ENCODE results near the gene RAN. TPM values are rescaled to one million over a fixed set of nuclear protein-coding genes. Genes with fewer than 3 reads are reported as not detected.

Gene RAN
- total and polyA plus RNA-seq, 9 of the 15 experiments (the other 6 are each of a cell fraction or from before 2014, with no cell fraction given) = 1,687 to 3,820 (median 2,300) TPM

GRCh38 chr12:130870442-130871285 lies 1.2 kb upstream of the RAN start (continued):
- TF ChIP-seq POLR2AphosphoS2 (IDR thresholded peaks at IDR 0.05; ENCODE audit: low read length) = no peak
- TF ChIP-seq MEF2D (tag; conservative IDR thresholded peaks at IDR 0.05; ENCODE audit: low read depth) = no peak
- no peak; the same call in 1 of the 2 replicates for TF ChIP-seq TEAD4 (IDR thresholded peaks at IDR 0.05; ENCODE audit: low read length)
- no peak for TF ChIP-seq TEAD4 (CRISPR knock-in tag; IDR thresholded peaks at IDR 0.05; ENCODE audit: borderline replicate concordance)
- no peak for TF ChIP-seq ELK1 (CRISPR knock-in tag; IDR thresholded peaks at IDR 0.05)
- no peak for TF ChIP-seq PHB2 (IDR thresholded peaks at IDR 0.05; ENCODE audit: low read depth)
- no peak for TF ChIP-seq ILK (tag; IDR thresholded peaks at IDR 0.05; ENCODE audit: borderline replicate concordance, low read depth)
- TF ChIP-seq MAFG (tag; conservative IDR thresholded peaks at IDR 0.05) = no peak; the same call in 1 of the 2 replicates
- peak; percentile 13; the same call in 1 of the 2 replicates for TF ChIP-seq GMEB1 (CRISPR knock-in tag; IDR thresholded peaks at IDR 0.05)
- TF ChIP-seq ZNF717 (CRISPR knock-in tag; IDR thresholded peaks at IDR 0.05) = no peak
- TF ChIP-seq FOXJ2 (tag; IDR thresholded peaks at IDR 0.05) = no peak
- no peak for TF ChIP-seq TFAM (CRISPR knock-in tag; conservative IDR thresholded peaks at IDR 0.05)
- peak; percentile 37; the same call in 1 of the 2 replicates for TF ChIP-seq CC2D1A (IDR thresholded peaks at IDR 0.05)
- TF ChIP-seq ZNF316 (IDR thresholded peaks at IDR 0.05) = no peak
- no peak for TF ChIP-seq ZNF121 (CRISPR knock-in tag; conservative IDR thresholded peaks at IDR 0.05)
- TF ChIP-seq PPARD (CRISPR knock-in tag; IDR thresholded peaks at IDR 0.05) = no peak
- no peak for TF ChIP-seq ZNF184 (CRISPR knock-in tag; IDR thresholded peaks at IDR 0.05)
- TF ChIP-seq TBL1XR1 (IDR thresholded peaks at IDR 0.05; ENCODE audit: low read length in 2 of 2) = peak; percentile 12 to 61; a peak in 1 of 4 replicates
- TF ChIP-seq ZNF174 (CRISPR knock-in tag; IDR thresholded peaks at IDR 0.05) = no peak
- TF ChIP-seq DMBX1 (CRISPR knock-in tag; IDR thresholded peaks at IDR 0.05; ENCODE audit: borderline replicate concordance) = no peak; the same call in 1 of the 2 replicates
- TF ChIP-seq SMARCE1 (IDR thresholded peaks at IDR 0.05) = peak; percentile 58; the same call in 1 of the 2 replicates
- TF ChIP-seq ZBTB49 (CRISPR knock-in tag; IDR thresholded peaks at IDR 0.05; ENCODE audit: borderline replicate concordance) = no peak
- 0 out of 2 replicates have a peak, but pooled peaks have one; percentile 25 for TF ChIP-seq SPI1 (IDR thresholded peaks at IDR 0.05; ENCODE audit: borderline replicate concordance, low read depth, low read length)
- TF ChIP-seq MYNN (IDR thresholded peaks at IDR 0.05) = 0 out of 2 replicates have a peak, but pooled peaks have one; percentile 60
- TF ChIP-seq MYNN (CRISPR knock-in tag; IDR thresholded peaks at IDR 0.05) = no peak

Data from K562 (cell line).